NCI-H1105 (cell line): ENCODE measurements around the gene SPDYE4.
"Not testable (repeated sequence)": the region's sequence is repeated elsewhere in the genome, so short reads cannot be mapped to it uniquely, and the experiment has no call there.

ENCODE experiments used
- DNase-seq: peaks from one replicate; lab custom pipeline; 2025; lab: John Stamatoyannopoulos, UW

SPDYE4 gene

GRCh38 chr17:8758137-8758596, at the start of gene SPDYE4:
TSS of gene SPDYE4 (minus strand) at chr17:8758546. CDS start at chr17:8758382, 164 bp downstream.
- DNase-seq = no peak

- DNase-seq = no peak
Observed at GRCh38 chr17:8806926-8807550, 48.7 kb upstream of the SPDYE4 start.

- no peak for DNase-seq
Observed at GRCh38 chr17:8806253-8806925, 48.0 kb upstream of the SPDYE4 start.

- DNase-seq = not testable (repeated sequence)
Observed at GRCh38 chr17:8805396-8805795, 47.0 kb upstream of the SPDYE4 start.

- DNase-seq = no peak
Observed at GRCh38 chr17:8803531-8804420, 45.4 kb upstream of the SPDYE4 start.

- DNase-seq = no peak
Observed at GRCh38 chr17:8801135-8801840, 42.9 kb upstream of the SPDYE4 start.

- DNase-seq = no peak
Observed at GRCh38 chr17:8800656-8801055, 42.3 kb upstream of the SPDYE4 start.

- no peak for DNase-seq
Observed at GRCh38 chr17:8799570-8800212, 41.3 kb upstream of the SPDYE4 start.

- no peak for DNase-seq
Observed at GRCh38 chr17:8798846-8799569, 40.7 kb upstream of the SPDYE4 start, which contains the start of gene MFSD6L. TSS of gene MFSD6L (minus strand) at chr17:8799365. CDS start at chr17:8799120, 245 bp downstream.

GRCh38 chr17:8798176-8798845, 40.0 kb upstream of the SPDYE4 start:
- DNase-seq = no peak

- DNase-seq = no peak
Observed at GRCh38 chr17:8797621-8798175, 39.4 kb upstream of the SPDYE4 start.

GRCh38 chr17:8794636-8795035, 36.3 kb upstream of the SPDYE4 start:
- no peak for DNase-seq

- DNase-seq = no peak
Observed at GRCh38 chr17:8793649-8794048, 35.3 kb upstream of the SPDYE4 start.

- no peak for DNase-seq
Observed at GRCh38 chr17:8792646-8793045, 34.3 kb upstream of the SPDYE4 start.

GRCh38 chr17:8791910-8792270, 33.5 kb upstream of the SPDYE4 start:
- no peak for DNase-seq

GRCh38 chr17:8791248-8791909, 33.0 kb upstream of the SPDYE4 start:
- DNase-seq = no peak

GRCh38 chr17:8789743-8790142, 31.4 kb upstream of the SPDYE4 start:
- DNase-seq = no peak

GRCh38 chr17:8788998-8789397, 30.7 kb upstream of the SPDYE4 start:
- DNase-seq = no peak
